NCI-H2029 (cell line): ENCODE results near the gene ARVCF.

Source experiments
- DNase-seq: peaks from one replicate; lab custom pipeline; 2025; lab: John Stamatoyannopoulos, UW

Gene ARVCF

DNA sequence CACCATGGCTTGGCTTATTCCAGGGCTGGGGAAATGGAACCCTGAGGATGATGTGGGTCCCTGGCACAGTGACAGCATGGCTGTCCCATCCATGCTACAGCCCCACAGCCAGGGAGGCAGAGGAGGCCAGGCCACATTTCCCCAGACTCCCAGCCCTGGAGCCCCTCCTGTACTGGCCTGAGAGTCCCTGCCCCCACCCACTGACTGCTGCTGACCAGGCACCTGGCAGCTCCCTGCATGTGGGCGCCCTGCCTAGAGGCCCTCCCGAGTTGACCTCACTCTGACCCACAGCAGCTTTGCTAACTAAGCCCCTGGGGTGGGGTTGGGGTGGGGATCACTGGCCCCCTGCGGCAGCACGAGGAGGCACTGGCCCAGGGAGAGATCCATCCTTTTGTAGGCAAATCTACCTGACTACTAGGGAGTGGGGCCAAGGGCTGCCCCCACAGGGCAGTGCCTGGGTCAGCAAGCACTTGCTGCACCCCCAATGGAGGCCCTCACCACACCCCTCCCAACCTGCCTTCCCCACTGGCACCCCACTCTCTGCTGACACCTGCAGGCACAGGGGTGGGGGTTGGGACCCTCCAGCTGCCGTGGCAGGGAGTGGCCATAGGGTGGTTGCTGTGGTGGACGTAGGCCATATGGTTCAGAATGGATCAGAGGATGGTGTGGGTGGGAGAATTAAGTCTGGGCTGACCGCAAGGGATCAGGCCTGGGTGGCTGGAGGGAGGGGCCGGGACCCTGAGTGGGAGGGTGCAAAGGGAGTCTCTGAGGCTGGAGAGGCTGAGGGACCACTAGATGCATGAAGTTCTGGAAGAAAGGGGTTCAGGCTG is 17.4 kb downstream of the ARVCF start:
- DNase-seq = no peak

DNA sequence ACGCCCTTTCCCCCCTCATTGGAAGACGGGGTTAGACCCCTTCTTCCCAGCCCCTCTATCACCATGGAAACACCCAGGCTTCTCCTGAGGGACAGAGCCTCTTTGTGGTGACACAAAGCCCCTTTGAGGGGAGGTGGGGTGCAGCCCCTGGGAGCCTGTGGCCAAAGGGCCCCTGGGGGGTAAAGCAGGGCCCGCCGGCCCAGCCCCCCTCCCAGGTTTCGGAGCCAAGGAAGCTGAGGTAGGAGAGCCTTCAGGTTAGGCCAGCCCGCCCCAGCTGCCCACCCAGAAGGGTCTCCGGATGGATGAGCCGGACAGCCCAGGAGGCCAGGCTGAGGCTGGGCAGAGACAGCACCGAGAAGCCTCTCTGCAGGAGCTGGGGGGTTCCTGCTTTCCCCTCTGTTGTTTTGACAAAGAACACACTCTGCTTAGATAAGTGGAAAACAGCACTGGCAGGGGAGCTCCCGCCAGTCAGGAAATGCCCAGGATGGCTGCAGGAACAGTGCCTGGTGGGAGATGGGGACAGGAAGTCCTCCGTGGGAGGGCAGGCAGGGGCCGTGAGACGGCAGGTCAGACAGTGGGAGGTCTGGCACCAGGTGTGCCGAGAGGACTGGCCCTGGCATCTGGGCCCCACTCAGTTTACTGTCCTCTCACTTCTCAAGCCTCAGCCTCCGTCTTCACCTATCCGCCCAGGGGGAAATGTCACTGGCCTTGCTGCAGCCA is 18.2 kb downstream of the ARVCF start:
- DNase-seq = no peak

DNA sequence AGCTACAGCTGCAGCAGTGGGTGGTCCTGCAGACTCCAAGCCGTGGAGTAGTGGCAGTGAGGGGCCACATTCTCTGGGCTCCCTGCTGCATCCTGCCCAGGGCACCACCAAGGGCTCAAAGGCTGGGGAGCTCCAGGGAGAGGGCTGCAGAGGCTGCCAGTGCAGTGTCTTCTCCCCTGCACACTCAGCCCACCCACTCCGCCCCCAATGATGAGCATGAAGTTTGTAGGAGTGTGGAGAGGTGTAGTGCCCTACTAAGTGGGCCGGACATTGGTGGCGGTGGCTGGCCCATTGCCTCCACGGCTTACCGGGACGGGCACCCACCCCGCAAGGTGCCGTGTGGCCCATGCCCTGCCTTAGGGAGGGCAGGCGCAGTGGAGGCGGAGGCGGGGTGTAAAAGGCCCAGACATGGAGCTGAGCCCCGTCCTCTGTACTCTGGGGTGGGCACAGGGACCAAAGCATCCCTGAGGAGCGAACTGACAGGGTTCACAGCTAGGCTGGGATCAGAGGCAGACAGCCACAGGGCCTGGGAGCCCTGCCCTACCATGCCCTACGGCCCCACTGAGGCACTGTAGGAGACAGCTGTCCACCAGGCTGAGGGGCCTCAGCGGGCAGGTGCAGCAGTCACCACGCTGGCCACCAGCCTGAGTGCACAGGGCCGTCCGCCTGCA is 18.9 kb downstream of the ARVCF start:
- no peak for DNase-seq

DNA sequence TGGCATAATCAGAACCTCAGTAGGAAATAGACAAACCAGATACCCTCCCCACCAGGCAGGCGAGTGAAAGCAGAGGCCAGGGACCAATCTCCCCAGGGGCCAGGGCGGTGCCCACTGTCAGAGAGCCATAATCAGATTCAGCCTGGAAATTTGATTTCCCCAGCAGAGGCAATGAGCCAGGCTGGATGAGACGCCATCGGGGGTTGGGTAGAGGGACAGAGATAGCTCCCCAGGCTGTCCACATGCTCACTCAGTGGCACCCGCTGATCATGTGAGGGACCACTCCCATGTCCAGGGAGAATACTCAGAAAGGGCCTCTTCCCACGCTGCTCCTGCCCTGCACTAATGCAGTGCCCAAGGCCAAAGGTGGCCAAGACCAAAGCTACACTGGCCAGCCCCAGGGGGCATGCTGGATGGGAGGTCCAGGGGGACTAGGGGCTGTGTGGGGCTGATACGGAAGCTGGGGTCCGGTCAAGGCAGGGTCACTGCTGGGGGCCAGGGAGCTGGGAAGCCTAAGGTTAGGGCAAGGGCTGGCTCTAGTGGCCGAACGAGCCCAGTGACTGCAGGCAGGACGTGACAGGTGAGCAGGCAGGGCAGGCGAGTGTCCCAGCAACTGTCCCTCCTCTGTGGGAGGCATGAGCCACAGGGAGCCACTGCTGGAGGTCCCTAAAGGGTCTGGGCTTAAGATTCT is 19.8 kb downstream of the ARVCF start:
- DNase-seq = no peak

DNA sequence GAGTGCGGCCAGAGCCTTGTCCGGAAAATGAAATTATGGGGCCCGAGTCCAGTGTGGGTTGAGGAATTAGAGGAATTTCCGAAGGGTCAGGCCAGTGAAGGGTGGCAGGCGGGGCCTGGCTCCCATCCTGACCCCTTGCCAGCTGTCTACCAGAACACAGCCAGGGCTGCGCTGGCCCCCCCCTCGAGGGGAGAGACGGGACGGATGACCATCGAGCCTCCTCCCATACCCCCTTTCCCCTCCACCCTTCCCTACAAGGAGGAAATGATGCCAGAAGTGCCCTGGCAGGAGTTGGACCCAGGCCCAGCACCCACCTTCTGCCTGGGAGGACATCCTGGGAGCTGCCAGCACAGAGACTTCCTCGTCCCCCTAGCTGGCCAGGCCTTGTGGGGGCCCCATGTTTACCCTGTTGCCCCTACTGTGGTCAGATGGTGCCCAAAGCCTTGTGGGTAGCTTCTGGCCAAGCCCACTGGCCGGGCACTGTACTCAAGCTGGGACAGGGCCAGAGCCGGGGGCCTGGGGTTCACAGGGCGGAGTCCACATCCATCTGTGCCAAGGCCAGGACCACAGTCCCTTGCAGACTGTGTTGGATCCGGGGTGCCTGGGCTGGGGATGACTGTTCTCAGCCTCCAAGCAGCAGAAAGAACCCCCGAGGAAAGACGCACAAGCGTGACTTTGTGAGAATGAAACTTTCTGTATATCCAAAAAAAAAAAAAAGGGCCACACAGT is 20.8 kb downstream of the ARVCF start:
- no peak for DNase-seq

DNA sequence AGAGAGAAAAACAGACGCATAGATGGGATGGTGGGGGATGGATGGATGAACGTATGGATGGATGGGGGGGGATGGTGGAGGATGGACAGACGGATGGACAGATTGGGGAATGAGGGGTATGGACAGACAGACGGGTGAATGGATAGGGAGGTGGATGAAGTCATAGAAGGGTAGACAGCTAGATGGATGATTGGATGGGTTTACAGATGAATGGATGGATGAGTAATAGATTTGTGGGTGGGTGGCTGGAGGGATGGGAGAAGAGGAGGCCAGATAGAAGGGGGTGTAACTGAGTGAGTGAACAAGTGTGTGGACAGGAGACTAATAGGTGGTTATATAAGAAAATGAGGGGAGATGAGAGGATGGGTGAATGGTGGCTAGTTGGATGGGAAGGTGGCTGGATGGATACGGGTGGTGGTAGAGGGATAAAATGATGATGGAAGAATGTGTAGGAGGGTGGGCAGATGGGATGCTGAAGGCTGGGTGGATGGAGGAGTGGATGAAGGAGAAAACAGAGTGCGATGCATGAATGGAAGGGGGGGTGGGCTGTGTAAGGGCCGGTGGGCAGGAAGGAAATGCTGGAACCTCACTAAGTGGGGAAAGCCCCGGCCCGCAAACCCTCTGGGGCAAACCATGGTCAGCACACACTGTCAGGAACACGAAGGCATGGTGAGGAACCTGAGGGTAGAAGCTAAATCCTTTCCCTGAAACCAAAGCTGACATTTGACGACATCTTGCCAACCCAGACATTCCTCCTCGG is 21.6 kb downstream of the ARVCF start:
- DNase-seq = no peak

DNA sequence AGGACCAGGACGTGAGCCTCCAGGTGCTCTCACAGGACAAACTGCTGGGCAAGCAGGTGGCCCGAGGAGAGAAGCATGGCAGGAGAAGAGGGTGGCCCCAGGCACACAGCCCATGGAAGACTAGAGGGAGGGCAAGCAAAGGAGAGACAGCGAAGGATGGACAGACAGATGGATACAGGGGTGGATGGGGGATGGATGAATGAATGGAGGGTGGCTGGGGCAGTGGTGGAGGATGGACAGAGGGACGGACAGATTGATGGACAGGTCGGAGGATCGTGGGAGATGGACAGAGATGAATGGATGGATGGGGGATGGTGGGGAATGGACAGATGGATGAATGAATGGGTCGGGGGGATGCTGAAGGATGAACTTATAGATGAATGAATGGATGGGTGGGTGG is 22.7 kb downstream of the ARVCF start:
- no peak for DNase-seq

DNA sequence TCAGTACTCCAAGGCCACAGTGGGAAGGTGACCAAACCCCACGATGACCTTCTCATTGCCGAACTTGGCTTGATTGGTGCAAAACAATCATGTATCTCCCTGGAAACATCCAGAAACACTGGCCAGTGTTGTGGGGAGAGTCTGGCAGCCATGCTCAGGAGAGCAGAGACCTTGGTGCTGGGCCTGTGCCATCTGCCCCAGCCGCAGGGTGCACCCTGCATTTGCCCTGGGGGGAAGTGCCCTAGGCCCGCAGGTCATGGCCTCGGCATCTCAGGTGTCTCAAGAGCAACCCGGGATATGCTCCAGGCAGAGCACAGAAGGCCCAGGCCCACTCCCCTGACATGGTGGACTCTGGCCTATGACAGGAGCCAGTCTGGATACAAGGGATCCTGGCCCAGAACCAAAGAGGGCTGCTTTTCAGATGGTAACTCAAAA is 23.7 kb downstream of the ARVCF start:
- DNase-seq = no peak

DNA sequence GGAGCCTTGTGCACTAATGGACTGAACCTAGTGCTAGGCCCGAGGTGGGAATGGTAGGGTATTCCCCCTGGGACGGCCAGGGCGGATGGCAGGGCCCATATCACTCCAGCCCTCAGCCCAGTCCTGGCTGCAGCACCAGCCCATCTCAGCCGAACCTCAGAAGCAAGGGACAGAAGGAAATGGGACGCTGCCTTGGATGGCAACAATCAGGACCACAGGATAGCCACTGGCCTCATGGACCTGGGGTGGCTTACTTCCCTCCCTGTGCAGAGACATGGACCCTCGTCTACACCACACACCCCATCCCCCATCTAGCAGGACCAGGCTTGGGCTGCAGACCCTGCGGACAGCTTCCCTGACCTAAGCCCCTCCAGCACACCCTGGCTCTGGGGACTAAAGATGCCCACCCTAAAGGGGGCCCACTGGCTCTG is 24.1 kb downstream of the ARVCF start:
- DNase-seq = no peak

DNA sequence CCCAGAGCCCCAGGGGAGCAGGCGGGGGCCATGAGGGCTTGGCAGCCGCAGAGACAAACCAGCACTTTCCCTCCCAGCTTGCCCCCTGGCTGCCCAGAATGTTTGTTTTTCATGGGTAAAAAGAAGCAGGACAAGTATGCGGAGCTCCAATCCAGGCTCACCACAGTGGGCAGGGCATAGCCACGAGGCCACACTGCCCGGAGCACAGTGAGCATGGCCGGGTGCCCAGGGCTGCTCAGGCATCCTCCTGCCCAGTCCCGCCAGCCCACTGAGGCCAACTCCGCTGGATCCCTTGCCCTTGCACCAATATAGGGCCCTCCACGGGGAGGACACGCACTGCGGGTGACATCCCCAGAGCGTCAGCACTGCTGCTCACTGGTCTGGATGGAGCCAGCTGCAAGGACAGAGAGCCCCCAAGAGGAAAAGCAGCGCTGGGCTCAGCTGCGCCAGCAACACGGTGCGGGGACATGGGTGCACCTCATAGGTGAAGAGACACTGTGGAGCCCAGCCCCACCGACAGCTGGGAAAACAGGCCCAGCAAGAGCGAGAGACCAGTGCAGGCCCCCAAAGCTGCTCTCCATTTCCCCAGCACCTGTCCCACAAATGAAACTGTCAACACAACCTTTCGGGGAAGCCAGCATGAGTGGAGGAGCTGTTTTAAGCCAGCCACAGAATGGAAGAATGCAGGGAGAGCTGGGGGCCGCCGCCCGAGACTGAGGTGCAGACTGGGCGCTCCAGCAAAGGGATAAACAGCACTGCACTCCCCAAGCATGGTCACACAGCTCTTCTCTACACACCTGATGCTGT is 24.8 kb downstream of the ARVCF start:
- DNase-seq = no peak

DNA sequence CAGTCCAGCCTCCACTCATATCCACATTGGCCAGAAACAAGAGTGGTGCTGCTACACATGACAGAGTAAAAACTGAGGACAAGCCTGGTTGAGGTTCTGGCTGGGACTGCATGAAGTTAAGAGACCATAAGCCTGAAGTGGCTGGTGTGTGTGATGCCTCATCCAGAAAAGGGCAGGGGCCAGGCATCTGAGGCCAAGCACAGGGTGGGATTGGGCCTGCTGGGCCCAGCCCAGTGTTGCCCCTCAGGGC is 25.3 kb downstream of the ARVCF start:
- DNase-seq = no peak

DNA sequence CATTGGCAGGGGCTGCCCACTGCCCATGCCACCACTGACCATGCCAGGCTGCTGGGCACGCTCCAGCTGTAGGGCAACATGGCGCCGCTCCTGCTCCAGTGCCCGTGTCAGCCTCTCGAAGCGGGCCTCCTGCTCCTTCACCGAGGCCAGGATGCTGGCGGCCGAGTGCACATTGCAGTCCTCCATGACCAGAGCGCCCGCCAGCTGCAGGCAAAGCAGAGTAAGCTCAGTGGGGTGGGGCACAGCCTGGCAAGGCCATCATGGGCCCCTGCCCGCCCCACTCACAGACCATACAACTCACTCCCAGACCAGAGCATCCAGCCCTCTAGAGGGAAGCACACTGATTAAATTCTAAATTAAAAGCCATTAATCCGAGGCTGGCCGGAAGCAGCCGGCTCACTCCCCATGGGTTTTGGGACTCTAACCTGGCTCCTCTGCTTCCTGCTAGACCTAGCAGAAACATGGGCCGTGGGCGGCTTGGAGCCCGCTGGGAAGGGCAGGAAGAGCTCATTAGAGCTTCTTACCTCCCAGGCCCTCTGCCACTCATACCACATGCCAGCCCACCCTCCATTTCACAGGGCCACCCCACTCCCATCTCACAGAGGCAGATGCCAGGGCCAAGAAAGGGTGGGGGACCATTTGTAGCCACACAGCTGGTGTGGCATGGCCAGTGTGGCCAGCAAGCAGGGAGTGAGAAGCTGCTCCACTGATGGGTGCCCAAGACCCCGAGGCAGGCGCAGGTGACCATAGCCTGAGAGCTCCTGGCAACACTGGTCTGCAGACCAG is 25.8 kb downstream of the ARVCF start:
- no peak for DNase-seq

DNA sequence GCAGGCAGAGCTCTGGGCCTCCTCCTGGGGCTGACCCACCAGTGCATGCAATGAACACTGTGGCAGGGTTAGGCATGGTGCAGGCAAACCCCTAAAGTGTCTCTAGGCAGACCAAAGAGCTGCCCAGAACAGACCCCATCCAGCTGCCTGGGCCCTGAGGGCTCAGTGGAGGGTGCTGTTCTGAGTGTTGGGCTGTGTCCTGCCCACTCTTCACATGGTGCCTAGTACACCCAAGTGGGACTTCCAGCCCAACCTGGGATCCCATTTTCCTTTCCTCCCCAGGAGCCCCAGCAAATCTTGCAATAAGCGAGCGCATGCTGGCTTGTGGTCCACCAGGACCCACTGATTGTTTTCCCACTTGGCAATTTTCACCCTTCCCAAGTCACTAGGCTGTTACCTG is 26.4 kb downstream of the ARVCF start:
- DNase-seq = no peak

DNA sequence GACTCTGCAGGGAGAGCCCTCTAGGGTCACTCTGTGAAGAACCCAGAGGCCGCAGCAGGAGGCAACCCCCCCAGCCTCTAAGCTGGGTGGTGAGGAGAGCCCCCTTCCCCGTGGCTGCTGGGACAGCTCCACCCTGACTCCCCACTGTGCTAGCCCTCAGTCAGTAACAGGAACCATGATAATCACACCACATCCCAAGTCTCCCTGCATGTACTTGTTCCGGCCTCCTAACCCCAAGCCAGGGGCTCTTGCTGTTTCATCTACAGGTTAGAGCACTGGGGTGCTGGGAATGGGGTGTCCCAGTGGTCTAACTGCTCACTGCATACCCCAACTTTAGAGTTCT is 26.9 kb downstream of the ARVCF start:
- no peak for DNase-seq

DNA sequence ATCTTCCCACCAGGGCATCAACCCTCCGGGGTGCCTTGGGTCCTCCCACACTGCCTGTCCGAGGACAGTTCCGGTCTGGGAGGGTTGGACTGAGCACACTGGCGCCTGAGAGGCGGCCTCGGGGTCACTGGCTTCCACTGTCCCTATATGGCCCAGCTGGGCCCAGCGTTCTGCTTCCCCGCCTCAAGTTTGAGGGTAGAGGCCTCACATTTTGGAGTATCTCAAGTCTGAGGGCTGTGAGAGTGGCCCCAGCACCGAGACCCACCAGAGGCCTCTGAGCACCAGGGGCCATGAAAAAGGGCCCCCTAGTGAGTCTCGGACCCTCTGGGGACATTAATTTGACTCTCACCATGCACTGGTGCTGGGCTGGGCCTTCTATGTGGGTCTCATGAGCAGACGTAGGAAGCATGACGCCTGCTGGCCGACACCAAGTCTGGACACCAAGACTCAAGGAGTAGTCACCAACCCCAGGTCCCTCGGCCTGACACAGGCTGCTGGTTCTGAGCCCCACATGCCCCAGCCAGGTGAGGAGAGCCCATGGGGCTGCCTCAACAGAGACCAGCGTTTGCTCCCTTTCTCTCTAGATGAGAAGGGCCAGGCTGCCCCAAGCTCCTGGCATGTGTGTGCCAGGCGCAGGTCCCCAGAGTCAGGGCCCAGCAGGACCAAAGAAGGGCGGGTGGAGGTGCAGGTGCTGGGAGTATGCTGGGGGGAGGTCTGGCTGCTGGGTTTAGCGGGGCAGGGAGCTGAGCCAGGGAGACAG is 27.5 kb downstream of the ARVCF start:
- DNase-seq = no peak

DNA sequence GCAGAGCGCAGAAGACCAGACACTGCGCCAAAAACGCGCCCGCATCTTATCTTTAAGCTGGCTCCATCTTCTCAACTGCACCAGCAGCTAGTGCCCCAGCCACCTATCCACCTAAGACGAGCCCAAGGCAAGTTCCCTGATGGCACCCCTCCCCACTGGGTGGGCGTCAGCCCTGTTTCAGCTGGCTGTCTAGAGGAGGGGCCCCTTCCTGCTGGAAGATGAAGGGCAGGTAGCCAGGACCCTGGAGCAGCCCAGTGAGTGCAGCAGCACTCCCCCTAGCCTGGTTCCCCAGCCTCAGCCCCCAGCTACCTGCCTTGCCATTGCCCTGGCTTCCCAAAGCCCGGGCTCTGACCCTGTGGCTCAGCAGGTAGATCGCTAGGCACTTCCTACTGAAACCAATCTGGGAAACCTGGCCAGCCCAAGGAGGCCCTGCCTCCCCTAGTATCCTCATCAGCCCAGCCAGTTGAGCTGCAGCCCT is 28.3 kb downstream of the ARVCF start:
- DNase-seq = no peak

DNA sequence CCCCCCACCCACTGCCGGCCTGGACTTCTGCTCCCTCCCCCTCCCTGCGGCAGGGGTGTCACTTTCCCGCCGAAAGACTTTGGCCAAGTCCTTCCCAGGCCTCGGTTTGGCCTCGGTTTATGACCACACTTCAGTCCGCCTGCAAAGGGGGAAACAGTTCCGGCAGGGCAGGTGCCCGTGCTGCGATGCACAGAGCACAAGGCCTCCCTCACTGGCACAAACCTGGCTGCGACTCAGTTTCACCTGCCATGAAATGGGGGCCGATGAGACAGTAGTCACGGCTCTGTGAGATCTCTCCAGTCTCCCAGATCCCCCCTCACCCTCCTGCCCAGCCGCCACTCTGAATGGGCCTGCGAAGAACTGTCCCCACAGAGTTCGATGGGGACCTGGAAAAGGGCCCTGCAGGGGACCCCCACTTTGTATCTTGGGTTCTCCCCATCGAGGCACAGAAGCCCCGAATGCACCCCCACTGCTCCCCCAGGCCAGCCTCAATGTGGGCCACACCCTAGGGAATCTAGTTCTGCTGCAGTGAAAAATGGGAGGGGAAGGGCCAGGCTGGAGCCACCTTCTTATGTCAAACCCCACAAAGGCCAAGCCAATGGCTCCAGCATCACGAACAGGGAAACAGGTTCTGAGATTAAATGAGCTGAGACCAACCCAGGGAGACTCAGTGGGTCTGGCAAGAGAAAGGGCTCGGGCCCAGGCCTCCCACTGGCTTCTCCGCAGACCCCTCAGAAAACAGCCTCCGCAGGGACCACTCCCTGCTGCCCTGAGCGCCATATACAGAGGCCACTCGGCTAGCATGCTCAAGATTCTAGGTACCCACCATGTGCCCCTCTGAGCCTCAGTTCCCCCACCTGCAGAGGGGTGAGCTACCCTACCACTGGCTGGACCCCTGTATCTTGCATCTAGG is 29.0 kb downstream of the ARVCF start:
- no peak for DNase-seq
